ENCODE measurements around the gene IL1A. TPM values are rescaled to one million over a fixed set of nuclear protein-coding genes. Genes with fewer than 3 reads are reported as not detected.

The IL1A gene
- total and polyA plus RNA-seq, 2 donors (not counting 3 experiments of a cell fraction or from before 2014, with no cell fraction given), result 0.29 to 1.4 TPM

GRCh38 chr2:112728378-112729175 lies 55.7 kb downstream of the IL1A start:
- no peak overlapping the region for H3K4me2 ChIP-seq (ENCODE audit: insufficient read depth, low read length)
- ChIA-PET CTCF (interaction anchor here (1.4 to 9.1 kb wide), 9 partner anchors 9 to 248 kb away, joined by 4 to 207 read pairs (median 20); no protein-coding TSS in a partner anchor), POLR2A (no interaction called here)
- no TSS peak for BruUV-seq (replicated peaks)
- dilution Hi-C loops (cut with MboI; ENCODE audit: extremely low pct_ligation_motif_present, low sequenced_read_pairs), result no loop called here
- intact Hi-C loops (cut with micrococcal nuclease), result no loop called here
- peaks cover 3% of the 10 kb centered on the region for H3K4me1 ChIP-seq (ENCODE audit: control insufficient read depth, extremely low read depth, insufficient read depth, low read length)
- no peak overlapping the region for H2AFZ ChIP-seq (ENCODE audit: low read depth, low read length)
- no peaks in the 10 kb centered on the region for H4K20me1 ChIP-seq (replicated peaks; ENCODE audit: control insufficient read depth, extremely low read depth, insufficient read depth, low read length)
- H3K27ac ChIP-seq (ENCODE audit: insufficient read depth, low read depth, low read length), result no peak overlapping the region
- H3K4me3 ChIP-seq (replicated peaks in 1 of 3; ENCODE audit: insufficient read depth in 1 of 3, low read depth in 1 of 3, low read length in 3 of 3), result no peak overlapping the region
- H3K9me3 ChIP-seq (replicated peaks; ENCODE audit: control insufficient read depth, insufficient read depth, low read length), result no peaks in the 10 kb centered on the region
- H3K27me3 ChIP-seq (ENCODE audit: control insufficient read depth in 2 of 2, insufficient read depth in 2 of 2, low read length in 2 of 2), result no peaks in the 10 kb centered on the region
- H3K9me1 ChIP-seq (replicated peaks; ENCODE audit: control insufficient read depth, extremely low read depth, insufficient read depth, low read length), result no peaks in the 10 kb centered on the region
- no peak for FAIRE-seq
- no peak for TF ChIP-seq FOS (IDR thresholded peaks at IDR 0.05; ENCODE audit: borderline replicate concordance, insufficient read depth, low read length)
- TF ChIP-seq JUN (IDR thresholded peaks at IDR 0.05; ENCODE audit: borderline replicate concordance, insufficient read depth, insufficient read length, low read depth), result no peak
- no peak for TF ChIP-seq GATA2 (IDR thresholded peaks at IDR 0.05; ENCODE audit: insufficient read depth, insufficient read length, low read depth, low read length)
- no peak for TF ChIP-seq CTCF (IDR thresholded peaks at IDR 0.05; ENCODE audit: extremely low read depth in 1 of 2, insufficient read depth in 1 of 2, low read depth in 1 of 2, low read length in 2 of 2)
- no peak for TF ChIP-seq MYC (IDR thresholded peaks at IDR 0.05; ENCODE audit: low read depth, low read length)
- no peak for TF ChIP-seq POLR2AphosphoS5 (IDR thresholded peaks at IDR 0.05; ENCODE audit: insufficient read depth, low read depth, low read length)
- TF ChIP-seq MAX (IDR thresholded peaks at IDR 0.05; ENCODE audit: insufficient read depth, insufficient read length), result no peak
- no peak for TF ChIP-seq POLR2A (IDR thresholded peaks at IDR 0.05; ENCODE audit: low read depth, low read length)
- TF ChIP-seq EZH2 (IDR thresholded peaks at IDR 0.05; ENCODE audit: borderline replicate concordance, low read depth, low read length, severe bottlenecking), result no peak
- H3K9ac ChIP-seq (replicated peaks; ENCODE audit: extremely low read depth, insufficient read depth, low read length), result no peak overlapping the region
- H3K79me2 ChIP-seq (ENCODE audit: control insufficient read depth, insufficient read depth, low read length), result no peaks in the 10 kb centered on the region
- DNase-seq (ENCODE audit: low read depth, low spot score), result no peak
- no peaks in the 10 kb centered on the region for H3K36me3 ChIP-seq (ENCODE audit: control insufficient read depth in 2 of 2, extremely low read depth in 1 of 2, insufficient read depth in 2 of 2, low read length in 2 of 2)

Data from endothelial cell of umbilical vein (primary cell).